ENCODE measurements around the gene CDK19.

- TF ChIP-seq EZH2 (IDR thresholded peaks at IDR 0.05; ENCODE audit: low read length, missing control alignments) (no peak), CTCF (conservative IDR thresholded peaks at IDR 0.05 in 1 of 2, IDR thresholded peaks at IDR 0.05 in 1 of 2; ENCODE audit: low read depth in 1 of 2, low read length in 2 of 2) (no peak)
Measured at GRCh38 chr6:110566346-110567125, 248.7 kb downstream of the CDK19 start.
